SK-N-MC (cell line): ENCODE measurements around the gene PRKD1.

Experiments used
- EZH2 ChIP-seq: fragments of 200-600 bp; sonication (generic); IDR thresholded peaks from one replicate; pipeline ENCODE4 v1.6.1; 2017; ENCODE audit warnings: antibody characterized with exemption
- FOXP2 ChIP-seq: optimal IDR thresholded peaks from 2 replicates; pipeline ENCODE3; 2011; ENCODE audit warnings: mild to moderate bottlenecking, moderate library complexity; ENCODE audit not compliant: insufficient read depth; ENCODE audit errors: extremely low read length, control extremely low read depth
- POLR2AphosphoS5 ChIP-seq: IDR thresholded peaks from 2 replicates; pipeline ENCODE4 v1.6.1; 2012; ENCODE audit warnings: mild to moderate bottlenecking, low read depth, low read length, borderline replicate concordance

DNA sequence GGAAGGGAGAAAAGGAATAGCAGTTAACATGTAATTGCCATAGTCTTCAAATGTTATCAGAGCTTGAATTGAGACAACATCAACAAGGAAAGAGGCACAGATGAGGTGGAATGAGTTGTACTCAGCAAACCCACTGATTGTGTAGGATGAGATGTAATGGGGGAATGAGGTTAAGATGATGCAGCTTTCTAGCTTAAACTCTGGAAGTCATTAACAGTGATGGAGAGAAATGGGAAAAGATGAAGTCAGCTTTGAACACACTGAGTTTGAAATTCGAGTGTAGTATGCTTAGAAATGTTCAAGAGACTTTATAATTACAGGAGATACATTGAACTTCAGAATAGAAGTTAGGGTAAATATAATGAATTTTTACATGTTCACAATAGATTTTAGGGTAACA is 106.9 kb downstream of the PRKD1 start:
- no peak for TF ChIP-seq EZH2
- no peak for TF ChIP-seq POLR2AphosphoS5
- no peak for TF ChIP-seq FOXP2
